Measurements from ENCODE around the gene CCKAR.

Gene CCKAR

GRCh38 chr4:26491449-26492170 is 1.3 kb upstream of the CCKAR start:
- Histone ChIP-seq H3K36me3 (ENCODE audit: control insufficient read depth, insufficient read depth, low read length) (no peaks in the 10 kb centered on the region), H3K9me3 (ENCODE audit: control insufficient read depth, low read length) (no peaks in the 10 kb centered on the region), H3K4me3 (ENCODE audit: insufficient read depth, low read depth, low read length, poor library complexity, severe bottlenecking) (no peak overlapping the region), H3K27ac (ENCODE audit: insufficient read depth, low read length, poor library complexity, severe bottlenecking) (no peak overlapping the region), H3K27me3 (replicated peaks; ENCODE audit: control insufficient read depth, insufficient read depth, low read length, poor library complexity, severe bottlenecking) (no peaks in the 10 kb centered on the region), H3K4me1 (ENCODE audit: control insufficient read depth, insufficient read depth, low read length, poor library complexity, severe bottlenecking) (no peaks in the 10 kb centered on the region)
- DNase-seq, result no peak

GRCh38 chr4:26490960-26491284 is 638 bp upstream of the CCKAR start:
- no peak for DNase-seq

GRCh38 chr4:26489101-26489985 is 941 bp downstream of the CCKAR start:
- Histone ChIP-seq H3K4me3 (ENCODE audit: insufficient read depth, low read depth, low read length, poor library complexity, severe bottlenecking) (no peak overlapping the region), H3K27me3 (replicated peaks; ENCODE audit: control insufficient read depth, insufficient read depth, low read length, poor library complexity, severe bottlenecking) (no peaks in the 10 kb centered on the region), H3K36me3 (ENCODE audit: control insufficient read depth, insufficient read depth, low read length) (no peaks in the 10 kb centered on the region), H3K27ac (ENCODE audit: insufficient read depth, low read length, poor library complexity, severe bottlenecking) (no peak overlapping the region), H3K9me3 (ENCODE audit: control insufficient read depth, low read length) (no peaks in the 10 kb centered on the region), H3K4me1 (ENCODE audit: control insufficient read depth, insufficient read depth, low read length, poor library complexity, severe bottlenecking) (no peaks in the 10 kb centered on the region)
- DNase-seq, result no peak

More at GRCh38 chr4:26490960-26491284, 638 bp upstream of the CCKAR start:
- Histone ChIP-seq H3K9me3 (ENCODE audit: control insufficient read depth, low read length) (no peaks in the 10 kb centered on the region), H3K36me3 (ENCODE audit: control insufficient read depth, insufficient read depth, low read length) (no peaks in the 10 kb centered on the region), H3K4me1 (ENCODE audit: control insufficient read depth, insufficient read depth, low read length, poor library complexity, severe bottlenecking) (no peaks in the 10 kb centered on the region), H3K27ac (ENCODE audit: insufficient read depth, low read length, poor library complexity, severe bottlenecking) (no peak overlapping the region), H3K27me3 (replicated peaks; ENCODE audit: control insufficient read depth, insufficient read depth, low read length, poor library complexity, severe bottlenecking) (no peaks in the 10 kb centered on the region), H3K4me3 (ENCODE audit: insufficient read depth, low read depth, low read length, poor library complexity, severe bottlenecking) (no peak overlapping the region)

DNA sequence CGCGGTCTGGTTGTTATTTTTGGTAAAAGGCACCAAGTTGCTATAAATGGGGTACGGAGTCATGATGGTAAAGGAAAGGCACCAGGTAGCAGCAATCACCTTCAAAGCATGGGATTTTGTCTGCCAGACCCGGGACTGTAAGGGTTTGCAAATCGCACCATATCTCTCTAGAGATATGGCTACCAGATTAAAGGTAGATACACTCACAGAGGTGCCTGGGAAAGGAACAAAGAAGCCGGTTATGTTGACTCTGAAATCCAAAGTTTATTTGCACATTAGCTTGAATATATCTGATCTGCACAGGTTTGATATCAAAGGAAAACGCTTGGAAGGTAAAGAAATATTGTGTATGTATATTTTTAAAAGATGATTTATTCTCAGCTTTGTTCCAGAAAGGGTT is 4.6 kb downstream of the CCKAR start:
- Histone ChIP-seq H3K36me3 (ENCODE audit: control insufficient read depth, insufficient read depth, low read length) (no peaks in the 10 kb centered on the region), H3K4me3 (ENCODE audit: insufficient read depth, low read depth, low read length, poor library complexity, severe bottlenecking) (no peak overlapping the region), H3K4me1 (ENCODE audit: control insufficient read depth, insufficient read depth, low read length, poor library complexity, severe bottlenecking) (no peaks in the 10 kb centered on the region), H3K9me3 (ENCODE audit: control insufficient read depth, low read length) (no peaks in the 10 kb centered on the region), H3K27me3 (replicated peaks; ENCODE audit: control insufficient read depth, insufficient read depth, low read length, poor library complexity, severe bottlenecking) (no peaks in the 10 kb centered on the region), H3K27ac (ENCODE audit: insufficient read depth, low read length, poor library complexity, severe bottlenecking) (no peak overlapping the region)
- DNase-seq, result no peak

GRCh38 chr4:26484516-26484915 is 5.8 kb downstream of the CCKAR start:
- Histone ChIP-seq H3K9me3 (ENCODE audit: control insufficient read depth, low read length) (no peaks in the 10 kb centered on the region), H3K27me3 (replicated peaks; ENCODE audit: control insufficient read depth, insufficient read depth, low read length, poor library complexity, severe bottlenecking) (no peaks in the 10 kb centered on the region), H3K4me1 (ENCODE audit: control insufficient read depth, insufficient read depth, low read length, poor library complexity, severe bottlenecking) (no peaks in the 10 kb centered on the region), H3K36me3 (ENCODE audit: control insufficient read depth, insufficient read depth, low read length) (no peaks in the 10 kb centered on the region), H3K4me3 (ENCODE audit: insufficient read depth, low read depth, low read length, poor library complexity, severe bottlenecking) (no peak overlapping the region), H3K27ac (ENCODE audit: insufficient read depth, low read length, poor library complexity, severe bottlenecking) (no peak overlapping the region)
- no peak for DNase-seq

GRCh38 chr4:26484032-26484515 is 6.2 kb downstream of the CCKAR start:
- Histone ChIP-seq H3K27me3 (replicated peaks; ENCODE audit: control insufficient read depth, insufficient read depth, low read length, poor library complexity, severe bottlenecking) (no peaks in the 10 kb centered on the region), H3K4me3 (ENCODE audit: insufficient read depth, low read depth, low read length, poor library complexity, severe bottlenecking) (no peak overlapping the region), H3K9me3 (ENCODE audit: control insufficient read depth, low read length) (no peaks in the 10 kb centered on the region), H3K36me3 (ENCODE audit: control insufficient read depth, insufficient read depth, low read length) (no peaks in the 10 kb centered on the region), H3K27ac (ENCODE audit: insufficient read depth, low read length, poor library complexity, severe bottlenecking) (no peak overlapping the region), H3K4me1 (ENCODE audit: control insufficient read depth, insufficient read depth, low read length, poor library complexity, severe bottlenecking) (no peaks in the 10 kb centered on the region)
- no peak for DNase-seq

GRCh38 chr4:26482508-26483462 is 7.5 kb downstream of the CCKAR start:
- H3K4me3 ChIP-seq (ENCODE audit: insufficient read depth, low read depth, low read length, poor library complexity, severe bottlenecking), result no peak overlapping the region
- no peaks in the 10 kb centered on the region for H3K9me3 ChIP-seq (ENCODE audit: control insufficient read depth, low read length)
- no peaks in the 10 kb centered on the region for H3K4me1 ChIP-seq (ENCODE audit: control insufficient read depth, insufficient read depth, low read length, poor library complexity, severe bottlenecking)
- no peak overlapping the region for H3K27ac ChIP-seq (ENCODE audit: insufficient read depth, low read length, poor library complexity, severe bottlenecking)
- H3K36me3 ChIP-seq (ENCODE audit: control insufficient read depth, insufficient read depth, low read length), result no peaks in the 10 kb centered on the region
- DNase-seq, result no peak
- no peaks in the 10 kb centered on the region for H3K27me3 ChIP-seq (replicated peaks; ENCODE audit: control insufficient read depth, insufficient read depth, low read length, poor library complexity, severe bottlenecking)

DNA sequence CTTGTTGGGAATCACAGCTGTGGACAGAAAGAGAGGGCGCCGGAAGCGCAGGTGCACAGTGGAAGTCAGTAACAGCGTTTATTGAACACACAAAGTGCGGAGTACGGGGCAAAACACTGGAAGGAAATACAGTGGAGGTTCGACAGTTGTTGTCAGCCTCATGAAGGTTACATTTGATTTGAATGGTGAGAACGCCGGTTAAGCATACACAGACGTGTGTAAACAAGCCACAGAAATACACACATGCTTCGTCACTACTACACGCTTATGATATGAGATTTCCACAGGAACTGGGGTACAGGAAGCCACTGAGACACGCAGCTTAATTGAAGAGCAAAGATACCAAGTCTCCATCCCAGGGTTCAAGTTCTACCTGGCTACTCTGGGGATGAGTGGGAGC is 12.0 kb downstream of the CCKAR start:
- no peak overlapping the region for H3K27ac ChIP-seq (ENCODE audit: insufficient read depth, low read length, poor library complexity, severe bottlenecking)
- no peaks in the 10 kb centered on the region for H3K27me3 ChIP-seq (replicated peaks; ENCODE audit: control insufficient read depth, insufficient read depth, low read length, poor library complexity, severe bottlenecking)
- H3K36me3 ChIP-seq (ENCODE audit: control insufficient read depth, insufficient read depth, low read length), result no peaks in the 10 kb centered on the region
- no peak for DNase-seq
- no peaks in the 10 kb centered on the region for H3K4me1 ChIP-seq (ENCODE audit: control insufficient read depth, insufficient read depth, low read length, poor library complexity, severe bottlenecking)
- H3K4me3 ChIP-seq (ENCODE audit: insufficient read depth, low read depth, low read length, poor library complexity, severe bottlenecking), result no peak overlapping the region
- no peaks in the 10 kb centered on the region for H3K9me3 ChIP-seq (ENCODE audit: control insufficient read depth, low read length)

DNA sequence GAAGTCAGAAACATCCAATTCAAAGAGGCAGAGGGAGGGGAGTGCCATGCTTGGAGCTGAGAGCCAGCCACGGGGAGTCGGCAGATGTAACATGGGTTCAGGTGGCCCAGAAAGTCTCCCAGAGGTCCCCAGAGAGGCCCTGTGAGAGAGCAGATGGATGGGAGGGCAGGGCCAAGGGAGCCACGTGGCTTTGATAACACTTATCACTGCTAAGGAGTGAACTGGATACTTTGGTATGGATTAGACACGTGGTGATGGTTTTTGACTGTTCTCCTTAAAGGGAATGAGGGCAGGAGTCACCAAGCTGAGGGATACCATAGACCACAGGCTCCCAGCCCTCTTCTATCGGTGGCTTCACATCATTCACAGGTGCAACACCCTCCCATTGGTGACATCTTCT is 13.7 kb downstream of the CCKAR start:
- no peaks in the 10 kb centered on the region for H3K9me3 ChIP-seq (ENCODE audit: control insufficient read depth, low read length)
- no peaks in the 10 kb centered on the region for H3K27me3 ChIP-seq (replicated peaks; ENCODE audit: control insufficient read depth, insufficient read depth, low read length, poor library complexity, severe bottlenecking)
- H3K4me3 ChIP-seq (ENCODE audit: insufficient read depth, low read depth, low read length, poor library complexity, severe bottlenecking), result no peak overlapping the region
- H3K4me1 ChIP-seq (ENCODE audit: control insufficient read depth, insufficient read depth, low read length, poor library complexity, severe bottlenecking), result no peaks in the 10 kb centered on the region
- H3K27ac ChIP-seq (ENCODE audit: insufficient read depth, low read length, poor library complexity, severe bottlenecking), result no peak overlapping the region
- DNase-seq, result no peak
- no peaks in the 10 kb centered on the region for H3K36me3 ChIP-seq (ENCODE audit: control insufficient read depth, insufficient read depth, low read length)

All from effector memory CD4-positive, alpha-beta T cell (primary cell).